Vagina (tissue), 2 donors: Measurements from ENCODE around the gene ATXN1.

Source experiments
- CTCF ChIP-seq, 3 experiments: fragments of 450-650 bp in 2 of 3; fragments of 200-600 bp in 1 of 3; sonication (generic) in 1 of 3; IDR thresholded peaks; one replicate each; pipeline ENCODE4 v1.5.1; 2017 to 2019; ENCODE audit warnings: antibody characterized with exemption in 3 of 3, mild to moderate bottlenecking in 2 of 3, moderate library complexity in 2 of 3
- POLR2AphosphoS5 ChIP-seq, 2 donors: sonication (generic); formaldehyde crosslinking; IDR thresholded peaks; one replicate each; pipeline ENCODE4 v1.9.0; 2017; ENCODE audit warnings: antibody characterized with exemption in 2 of 2, mild to moderate bottlenecking in 2 of 2, low read depth in 1 of 2; ENCODE audit not compliant: insufficient read depth in 1 of 2

- TF ChIP-seq POLR2AphosphoS5 (IDR thresholded peaks at IDR 0.05; ENCODE audit: insufficient read depth in 1 of 2, low read depth in 1 of 2) (no peak), CTCF (IDR thresholded peaks at IDR 0.05) (no peak)
Observed at GRCh38 chr6:16730738-16731477, 30.4 kb downstream of the ATXN1 start.
